ENCODE measurements around the gene LACTB. TPM values are rescaled to one million over a fixed set of nuclear protein-coding genes. Genes with fewer than 3 reads are reported as not detected.

Gene LACTB
- total RNA-seq, 1 experiment from 2014 or later, result 34.3 TPM

- no peak for DNase-seq (ENCODE audit: low spot score)
Observed at GRCh38 chr15:63133786-63134185, 12.1 kb downstream of the LACTB start.

GRCh38 chr15:63134245-63134985 is 12.8 kb downstream of the LACTB start:
- no peak for DNase-seq (ENCODE audit: low spot score)

- no peak for DNase-seq (ENCODE audit: low spot score)
Observed at GRCh38 chr15:63135281-63135680, 13.6 kb downstream of the LACTB start.

GRCh38 chr15:63135804-63136203 is 14.1 kb downstream of the LACTB start:
- no peak for DNase-seq (ENCODE audit: low spot score)

GRCh38 chr15:63136742-63137141 is 15.1 kb downstream of the LACTB start:
- no peak for DNase-seq (ENCODE audit: low spot score)

- no peak for DNase-seq (ENCODE audit: low spot score)
Observed at GRCh38 chr15:63140936-63141335, 19.3 kb downstream of the LACTB start.

- DNase-seq (ENCODE audit: low spot score), result no peak
Observed at GRCh38 chr15:63145426-63145825, 23.8 kb downstream of the LACTB start.

- DNase-seq (ENCODE audit: low spot score), result no peak
Observed at GRCh38 chr15:63146684-63147083, 25.0 kb downstream of the LACTB start.

- DNase-seq (ENCODE audit: low spot score), result no peak
Observed at GRCh38 chr15:63151665-63152064, 30.0 kb downstream of the LACTB start.

GRCh38 chr15:63155486-63155885 is 33.8 kb downstream of the LACTB start:
- no peak for DNase-seq (ENCODE audit: low spot score)

- no peak for DNase-seq (ENCODE audit: low spot score)
Observed at GRCh38 chr15:63156086-63156710, 34.5 kb downstream of the LACTB start.

GRCh38 chr15:63156755-63157117 is 35.1 kb downstream of the LACTB start:
- no peak for DNase-seq (ENCODE audit: low spot score)

GRCh38 chr15:63157118-63157843 is 35.6 kb downstream of the LACTB start, which contains the start of gene RPS27L:
Gene RPS27L, minus strand, starts transcription at chr15:63157477. Its CDS starts 72 bp downstream, at chr15:63157405.
- peak; percentile 93 for DNase-seq (ENCODE audit: low spot score)

GRCh38 chr15:63157891-63158431 is 36.3 kb downstream of the LACTB start:
- peak; percentile 50 for DNase-seq (ENCODE audit: low spot score)

GRCh38 chr15:63160638-63161037 is 39.0 kb downstream of the LACTB start:
- no peak for DNase-seq (ENCODE audit: low spot score)

- DNase-seq (ENCODE audit: low spot score), result no peak
Observed at GRCh38 chr15:63163217-63163616, 41.6 kb downstream of the LACTB start.

- DNase-seq (ENCODE audit: low spot score), result no peak
Observed at GRCh38 chr15:63165166-63165859, 43.7 kb downstream of the LACTB start.

- no peak for DNase-seq (ENCODE audit: low spot score)
Observed at GRCh38 chr15:63166219-63166618, 44.6 kb downstream of the LACTB start.

- no peak for DNase-seq (ENCODE audit: low spot score)
Observed at GRCh38 chr15:63169788-63170187, 48.1 kb downstream of the LACTB start.

- no peak for DNase-seq (ENCODE audit: low spot score)
Observed at GRCh38 chr15:63172376-63172775, 50.7 kb downstream of the LACTB start.

GRCh38 chr15:63172851-63173451 is 51.3 kb downstream of the LACTB start:
- DNase-seq (ENCODE audit: low spot score), result no peak
